ENCODE results near the gene USF1. TPM values are rescaled to one million over a fixed set of nuclear protein-coding genes. Genes with fewer than 3 reads are reported as not detected.

The USF1 gene
- total RNA-seq, 1 experiment from 2014 or later: 59.2 TPM

GRCh38 chr1:161021970-161022353 lies 23.8 kb downstream of the USF1 start:
- Histone ChIP-seq H3K9ac (ENCODE audit: extremely low read depth, insufficient read length, low read length) (no peak overlapping the region), H3K79me2 (ENCODE audit: insufficient read depth, low read length) (peaks cover 31% of the 10 kb centered on the region), H3K27ac (ENCODE audit: insufficient read length, low read depth, low read length) (no peak overlapping the region), H3K23ac (ENCODE audit: insufficient read length, low read depth, low read length) (no peak overlapping the region), H2BK20ac (ENCODE audit: low read depth, low read length, poor library complexity, severe bottlenecking) (no peak overlapping the region), H2BK12ac (ENCODE audit: insufficient read length, low read depth, low read length) (no peak overlapping the region), H4K91ac (ENCODE audit: insufficient read length, low read depth, low read length) (no peak overlapping the region), H2BK5ac (ENCODE audit: insufficient read length, low read length) (no peak overlapping the region), H2AK5ac (ENCODE audit: insufficient read length, low read length) (no peak overlapping the region), H4K8ac (replicated peaks; ENCODE audit: insufficient read length, low read depth, low read length) (no peak overlapping the region), H3K4ac (ENCODE audit: low read depth, low read length) (no peak overlapping the region), H3T11ph (ENCODE audit: low read length) (no peak overlapping the region), H4K20me1 (ENCODE audit: control insufficient read depth, insufficient read depth, insufficient read length) (no peaks in the 10 kb centered on the region), H3K18ac (ENCODE audit: insufficient read length, low read depth, low read length) (no peak overlapping the region), H3K4me1 (ENCODE audit: insufficient read depth, low read length) (peaks cover 12% of the 10 kb centered on the region), H3K56ac (ENCODE audit: insufficient read length, low read depth, low read length) (no peak overlapping the region), H3K27me3 (ENCODE audit: insufficient read depth, low read length) (no peaks in the 10 kb centered on the region), H4K5ac (ENCODE audit: insufficient read length, low read depth, low read length) (no peak overlapping the region), H2BK15ac (ENCODE audit: low read depth, low read length) (no peak overlapping the region), H3K9me3 (ENCODE audit: control insufficient read depth, low read depth, low read length) (no peaks in the 10 kb centered on the region), H2AFZ (ENCODE audit: low read length) (no peak overlapping the region), H3K23me2 (ENCODE audit: insufficient read length, low read depth, low read length, poor library complexity, severe bottlenecking) (peaks cover 8% of the 10 kb centered on the region), H3K14ac (ENCODE audit: insufficient read depth, low read length) (no peak overlapping the region), H2BK120ac (ENCODE audit: low read depth, low read length, poor library complexity, severe bottlenecking) (no peak overlapping the region), H3K4me2 (ENCODE audit: insufficient read depth, insufficient read length, low read length) (peak overlapping the region; percentile 54), H3K79me1 (ENCODE audit: insufficient read depth, low read depth, low read length, poor library complexity, severe bottlenecking) (no peaks in the 10 kb centered on the region)
- no peak for TF ChIP-seq CTCF (conservative IDR thresholded peaks at IDR 0.05)
- H3K4me3 Mint-ChIP-seq: peak overlapping the region; percentile 87 to 96
- H3K36me3 Mint-ChIP-seq (ENCODE audit: insufficient read depth in 1 of 3, low read depth in 3 of 3): peaks cover 2 to 7% (median 4%) of the 10 kb centered on the region in 3 experiments; a peak in 3 of 7 replicates
- H3K4me1 Mint-ChIP-seq: peaks cover 43 to 52% of the 10 kb centered on the region in 2 experiments
- DNase-seq: no peak
- H3K9me3 Mint-ChIP-seq: no peaks in the 10 kb centered on the region; a peak in 1 of 5 replicates
- peak overlapping the region; percentile 98 to 100 (median 99) for H3K27ac Mint-ChIP-seq
- no CpG with 5 or more reads among the region's 2 CpGs for WGBS (ENCODE audit: extremely low coverage, insufficient read length, low lambda C conversion rate)
- H3K27me3 Mint-ChIP-seq (ENCODE audit: low read depth): no peaks in the 10 kb centered on the region
